ENCODE measurements around the gene GPC1. TPM values are rescaled to one million over a fixed set of nuclear protein-coding genes. Genes with fewer than 3 reads are reported as not detected.

The GPC1 gene
- total RNA-seq, 1 donor from 2014 or later = 2.4 TPM

- no peak for DNase-seq (ENCODE audit: low read depth in 2 of 2)
These were observed 24.0 kb upstream of the GPC1 start for GRCh38 chr2:240411261-240412160.

- no peak for DNase-seq (ENCODE audit: low read depth in 2 of 2)
These were observed 23.1 kb upstream of the GPC1 start for GRCh38 chr2:240412211-240412861.

GRCh38 chr2:240412975-240413812, 22.3 kb upstream of the GPC1 start:
- DNase-seq (ENCODE audit: low read depth in 2 of 2) = no peak

GRCh38 chr2:240413813-240414429, 21.5 kb upstream of the GPC1 start:
- DNase-seq (ENCODE audit: low read depth in 2 of 2) = no peak

GRCh38 chr2:240416821-240417220, 18.6 kb upstream of the GPC1 start:
- DNase-seq (ENCODE audit: low read depth in 2 of 2) = no peak

GRCh38 chr2:240418311-240418710, 17.2 kb upstream of the GPC1 start:
- no peak for DNase-seq (ENCODE audit: low read depth in 2 of 2)

- DNase-seq (ENCODE audit: low read depth in 2 of 2) = no peak
These were observed 16.2 kb upstream of the GPC1 start for GRCh38 chr2:240419271-240419670.

GRCh38 chr2:240419723-240420122, 15.7 kb upstream of the GPC1 start:
- DNase-seq (ENCODE audit: low read depth in 2 of 2) = no peak

GRCh38 chr2:240420206-240421104, 15.0 kb upstream of the GPC1 start:
- no peak for DNase-seq (ENCODE audit: low read depth in 2 of 2)

- no peak for DNase-seq (ENCODE audit: low read depth in 2 of 2)
These were observed 14.1 kb upstream of the GPC1 start for GRCh38 chr2:240421381-240421780.

GRCh38 chr2:240422658-240423329, 12.7 kb upstream of the GPC1 start:
- DNase-seq (ENCODE audit: low read depth in 2 of 2) = no peak

- no peak for DNase-seq (ENCODE audit: low read depth in 2 of 2)
These were observed 11.7 kb upstream of the GPC1 start for GRCh38 chr2:240423788-240424191.

- DNase-seq (ENCODE audit: low read depth in 2 of 2) = no peak
These were observed 10.9 kb upstream of the GPC1 start for GRCh38 chr2:240424341-240425235.

- DNase-seq (ENCODE audit: low read depth in 2 of 2) = no peak
These were observed 10.2 kb upstream of the GPC1 start for GRCh38 chr2:240425236-240425615.

- no peak for DNase-seq (ENCODE audit: low read depth in 2 of 2)
These were observed 9.8 kb upstream of the GPC1 start for GRCh38 chr2:240425697-240426096.

- no peak for DNase-seq (ENCODE audit: low read depth in 2 of 2)
These were observed 8.4 kb upstream of the GPC1 start for GRCh38 chr2:240426845-240427721.

- no peak for DNase-seq (ENCODE audit: low read depth in 2 of 2)
These were observed 7.7 kb upstream of the GPC1 start for GRCh38 chr2:240427729-240428128.

- no peak for DNase-seq (ENCODE audit: low read depth in 2 of 2)
These were observed 7.2 kb upstream of the GPC1 start for GRCh38 chr2:240428245-240428644.

Data from lung microvascular endothelial cell (primary cell).